ENCODE data around the gene ARID3A. TPM values are rescaled to one million over a fixed set of nuclear protein-coding genes. Genes with fewer than 3 reads are reported as not detected.

The ARID3A gene
- total RNA-seq, 1 donor from 2014 or later: 6.6 TPM

- no peak overlapping the region for H3K4me3 Mint-ChIP-seq (ENCODE audit: unreplicated experiment)
- H3K9me3 Mint-ChIP-seq (ENCODE audit: low read depth): no peaks in the 10 kb centered on the region
- DNase-seq (ENCODE audit: low spot score): no peak
- H3K36me3 Mint-ChIP-seq (ENCODE audit: low read depth): peaks cover 1% of the 10 kb centered on the region
- TF ChIP-seq CTCF (IDR thresholded peaks at IDR 0.05): no peak
- peaks cover 2% of the 10 kb centered on the region for H3K4me1 Mint-ChIP-seq (ENCODE audit: low read depth)
- H3K27ac Mint-ChIP-seq (ENCODE audit: unreplicated experiment): no peak overlapping the region
- H3K27me3 Mint-ChIP-seq (ENCODE audit: low read depth): peaks cover 14% of the 10 kb centered on the region
These were observed 77.4 kb downstream of the ARID3A start for GRCh38 chr19:1003283-1003682.

GRCh38 chr19:1004204-1004802, 78.5 kb downstream of the ARID3A start:
- Mint-ChIP-seq H3K27me3 (ENCODE audit: low read depth) (peaks cover 7% of the 10 kb centered on the region), H3K4me3 (ENCODE audit: unreplicated experiment) (no peak overlapping the region), H3K4me1 (ENCODE audit: low read depth) (no peaks in the 10 kb centered on the region), H3K36me3 (ENCODE audit: low read depth) (peaks cover 3% of the 10 kb centered on the region), H3K9me3 (ENCODE audit: low read depth) (no peaks in the 10 kb centered on the region), H3K27ac (ENCODE audit: unreplicated experiment) (no peak overlapping the region)
- TF ChIP-seq CTCF (IDR thresholded peaks at IDR 0.05): no peak
- no peak for DNase-seq (ENCODE audit: low spot score)

- Mint-ChIP-seq H3K9me3 (ENCODE audit: low read depth) (no peaks in the 10 kb centered on the region), H3K4me3 (ENCODE audit: unreplicated experiment) (no peak overlapping the region), H3K27ac (ENCODE audit: unreplicated experiment) (no peak overlapping the region), H3K4me1 (ENCODE audit: low read depth) (no peaks in the 10 kb centered on the region), H3K27me3 (ENCODE audit: low read depth) (peaks cover 5% of the 10 kb centered on the region), H3K36me3 (ENCODE audit: low read depth) (peaks cover 3% of the 10 kb centered on the region)
- TF ChIP-seq CTCF (IDR thresholded peaks at IDR 0.05): no peak
- no peak for DNase-seq (ENCODE audit: low spot score)
These were observed 79.2 kb downstream of the ARID3A start for GRCh38 chr19:1004803-1005664.

- Mint-ChIP-seq H3K36me3 (ENCODE audit: low read depth) (peaks cover 3% of the 10 kb centered on the region), H3K27ac (ENCODE audit: unreplicated experiment) (no peak overlapping the region), H3K4me1 (ENCODE audit: low read depth) (no peaks in the 10 kb centered on the region), H3K27me3 (ENCODE audit: low read depth) (peaks cover 3% of the 10 kb centered on the region), H3K4me3 (ENCODE audit: unreplicated experiment) (no peak overlapping the region), H3K9me3 (ENCODE audit: low read depth) (no peaks in the 10 kb centered on the region)
- no peak for DNase-seq (ENCODE audit: low spot score)
- TF ChIP-seq CTCF (IDR thresholded peaks at IDR 0.05): no peak
These were observed 81.0 kb downstream of the ARID3A start for GRCh38 chr19:1006711-1007398.
